Measurements from ENCODE around the gene CRACR2A. TPM values are rescaled to one million over a fixed set of nuclear protein-coding genes. Genes with fewer than 3 reads are reported as not detected.

CRACR2A gene
- polyA plus RNA-seq, 3 donors, result 2.8 to 10.7 (median 5.8) TPM

- H3K9me3 Mint-ChIP-seq, result no peaks in the 10 kb centered on the region
- DNase-seq, result no peak
- H3K27ac Mint-ChIP-seq, result no peak overlapping the region
- Histone ChIP-seq H3K79me2 (ENCODE audit: insufficient read depth, low read length) (no peaks in the 10 kb centered on the region), H3K4me2 (replicated peaks; ENCODE audit: extremely low read depth, low read length, poor library complexity, severe bottlenecking) (no peak overlapping the region), H3K27ac (ENCODE audit: low read depth in 1 of 2, low read length in 2 of 2) (no peak overlapping the region), H3K4me3 (replicated peaks in 1 of 3; ENCODE audit: low read depth in 2 of 3, low read length in 3 of 3) (no peak overlapping the region), H4K20me1 (ENCODE audit: insufficient read depth, low read length) (no peaks in the 10 kb centered on the region), H3K4me1 (ENCODE audit: control insufficient read depth in 1 of 2, insufficient read depth in 2 of 2, low read length in 2 of 2) (no peaks in the 10 kb centered on the region), H3K36me3 (replicated peaks in 1 of 2; ENCODE audit: control insufficient read depth in 1 of 2, insufficient read depth in 2 of 2, low read length in 2 of 2) (peaks cover 23 to 82% of the 10 kb centered on the region in 2 donors), H2AFZ (ENCODE audit: insufficient read depth, low read depth, low read length, poor library complexity, severe bottlenecking) (no peak overlapping the region), H3K27me3 (ENCODE audit: control insufficient read depth in 2 of 2, insufficient read depth in 2 of 2, low read length in 2 of 2) (no peaks in the 10 kb centered on the region), H3K9ac (ENCODE audit: insufficient read depth, low read length, poor library complexity, severe bottlenecking) (no peak overlapping the region), H3K9me3 (replicated peaks in 1 of 2; ENCODE audit: control insufficient read depth in 1 of 2, insufficient read depth in 1 of 2, low read length in 2 of 2) (no peaks in the 10 kb centered on the region)
- no peaks in the 10 kb centered on the region for H3K27me3 Mint-ChIP-seq (ENCODE audit: low read depth in 3 of 3)
- intact Hi-C loops (cut with micrococcal nuclease), result no loop called here
- no peak overlapping the region for H3K4me3 Mint-ChIP-seq
- no peaks in the 10 kb centered on the region for H3K4me1 Mint-ChIP-seq
- TF ChIP-seq CTCF (IDR thresholded peaks at IDR 0.05), result no peak
- H3K36me3 Mint-ChIP-seq, result peaks cover 65 to 78% of the 10 kb centered on the region in 2 donors
- WGBS (ENCODE audit: insufficient coverage), result 93% methylated on average over 5 of the region's 8 CpGs
These were observed 108.8 kb downstream of the CRACR2A start for GRCh38 chr12:3644104-3644503.

GRCh38 chr12:3641428-3642018 lies 111.4 kb downstream of the CRACR2A start:
- 100% methylated on average over 2 of the region's 3 CpGs for WGBS (ENCODE audit: insufficient coverage)
- intact Hi-C loops (cut with micrococcal nuclease), result no loop called here

More at GRCh38 chr12:3641428-3642018, 111.4 kb downstream of the CRACR2A start:
- Mint-ChIP-seq H3K9me3 (no peaks in the 10 kb centered on the region), H3K36me3 (peaks cover 70 to 82% of the 10 kb centered on the region in 2 donors), H3K4me3 (no peak overlapping the region), H3K27ac (no peak overlapping the region), H3K27me3 (ENCODE audit: low read depth in 3 of 3) (no peaks in the 10 kb centered on the region), H3K4me1 (no peaks in the 10 kb centered on the region)
- Histone ChIP-seq H3K27me3 (ENCODE audit: control insufficient read depth in 2 of 2, insufficient read depth in 2 of 2, low read length in 2 of 2) (no peaks in the 10 kb centered on the region), H3K4me3 (replicated peaks in 1 of 3; ENCODE audit: low read depth in 2 of 3, low read length in 3 of 3) (no peak overlapping the region), H3K4me2 (replicated peaks; ENCODE audit: extremely low read depth, low read length, poor library complexity, severe bottlenecking) (no peak overlapping the region), H3K9ac (ENCODE audit: insufficient read depth, low read length, poor library complexity, severe bottlenecking) (no peak overlapping the region), H3K9me3 (replicated peaks in 1 of 2; ENCODE audit: control insufficient read depth in 1 of 2, insufficient read depth in 1 of 2, low read length in 2 of 2) (no peaks in the 10 kb centered on the region), H4K20me1 (ENCODE audit: insufficient read depth, low read length) (no peaks in the 10 kb centered on the region), H3K4me1 (ENCODE audit: control insufficient read depth in 1 of 2, insufficient read depth in 2 of 2, low read length in 2 of 2) (no peaks in the 10 kb centered on the region), H3K36me3 (replicated peaks in 1 of 2; ENCODE audit: control insufficient read depth in 1 of 2, insufficient read depth in 2 of 2, low read length in 2 of 2) (peaks cover 29 to 83% of the 10 kb centered on the region in 2 donors), H3K79me2 (ENCODE audit: insufficient read depth, low read length) (no peaks in the 10 kb centered on the region), H3K27ac (ENCODE audit: low read depth in 1 of 2, low read length in 2 of 2) (no peak overlapping the region), H2AFZ (ENCODE audit: insufficient read depth, low read depth, low read length, poor library complexity, severe bottlenecking) (no peak overlapping the region)
- no peak for TF ChIP-seq CTCF (IDR thresholded peaks at IDR 0.05)
- no peak for DNase-seq

Measured in CD14-positive monocyte (primary cell).